Vagina (tissue), 2 donors: ENCODE data around the gene STK39.

Experiments used
- CTCF ChIP-seq, 3 experiments: fragments of 450-650 bp in 2 of 3; fragments of 200-600 bp in 1 of 3; sonication (generic) in 1 of 3; IDR thresholded peaks; one replicate each; pipeline ENCODE4 v1.5.1; 2017 to 2019; ENCODE audit warnings: antibody characterized with exemption in 3 of 3, mild to moderate bottlenecking in 2 of 3, moderate library complexity in 2 of 3
- POLR2A ChIP-seq, 2 donors: fragments of 450-650 bp; IDR thresholded peaks; one replicate each; pipeline ENCODE4 v1.6.1; 2017; ENCODE audit warnings: antibody characterized with exemption in 2 of 2, mild to moderate bottlenecking in 2 of 2, moderate library complexity in 2 of 2
- POLR2AphosphoS5 ChIP-seq, 2 donors: sonication (generic); formaldehyde crosslinking; IDR thresholded peaks; one replicate each; pipeline ENCODE4 v1.9.0; 2017; ENCODE audit warnings: antibody characterized with exemption in 2 of 2, mild to moderate bottlenecking in 2 of 2, low read depth in 1 of 2; ENCODE audit not compliant: insufficient read depth in 1 of 2

GRCh38 chr2:168076731-168077130, 170.7 kb downstream of the STK39 start:
- TF ChIP-seq CTCF (IDR thresholded peaks at IDR 0.05) (no peak), POLR2A (IDR thresholded peaks at IDR 0.05) (no peak), POLR2AphosphoS5 (IDR thresholded peaks at IDR 0.05; ENCODE audit: insufficient read depth in 1 of 2, low read depth in 1 of 2) (no peak)
